ENCODE results near the gene PIK3AP1. TPM values are rescaled to one million over a fixed set of nuclear protein-coding genes. Genes with fewer than 3 reads are reported as not detected.

PIK3AP1 gene
- total RNA-seq, 1 experiment from 2014 or later = 7.1 TPM

GRCh38 chr10:96657385-96657784, 62.9 kb downstream of the PIK3AP1 start:
- ChIA-PET CTCF (no interaction called here), POLR2A (no interaction called here), RAD21 (ENCODE audit: low non-redundant PET in 1 of 2, low total read pairs in 2 of 2, uncharacterized antibody in 2 of 2, unreplicated experiment in 2 of 2) (no interaction called here)

More at GRCh38 chr10:96657385-96657784, 62.9 kb downstream of the PIK3AP1 start:
- Histone ChIP-seq H3K79me2 (ENCODE audit: insufficient read depth, low read length) (no peaks in the 10 kb centered on the region), H3K36me3 (ENCODE audit: control insufficient read depth in 1 of 2, insufficient read depth in 2 of 2, low read length in 2 of 2) (no peaks in the 10 kb centered on the region), H3K27me3 (ENCODE audit: insufficient read depth, low read length) (no peaks in the 10 kb centered on the region), H3K4me2 (ENCODE audit: low read length) (no peak overlapping the region), H3K9me3 (ENCODE audit: control insufficient read depth in 1 of 2, insufficient read depth in 1 of 2, low read depth in 1 of 2, low read length in 2 of 2) (no peaks in the 10 kb centered on the region), H3K4me1 (ENCODE audit: control insufficient read depth in 1 of 2, insufficient read depth in 2 of 2, low read length in 2 of 2) (no peaks in the 10 kb centered on the region), H3K27ac (ENCODE audit: low read depth, low read length) (no peak overlapping the region), H3K4me3 (replicated peaks in 1 of 2; ENCODE audit: low read depth in 1 of 2, low read length in 2 of 2) (no peak overlapping the region), H3K9ac (ENCODE audit: low read length) (no peak overlapping the region), H3K9me2 (ENCODE audit: insufficient read depth) (no peaks in the 10 kb centered on the region), H2AFZ (ENCODE audit: low read depth, low read length, poor library complexity, severe bottlenecking) (no peak overlapping the region), H4K20me1 (ENCODE audit: insufficient read depth) (no peaks in the 10 kb centered on the region)
- DNase-seq (ENCODE audit: low read depth, low spot score) (no peak), ATAC-seq (no peak)
- no TSS peak for BruUV-seq (replicated peaks)
- intact Hi-C loops (cut with micrococcal nuclease) = no loop called here
- TF ChIP-seq SIN3A (IDR thresholded peaks at IDR 0.05; ENCODE audit: low read depth) (no peak), EGR1 (IDR thresholded peaks at IDR 0.05; ENCODE audit: low read depth) (no peak), JUND (IDR thresholded peaks at IDR 0.05) (no peak), ELF1 (IDR thresholded peaks at IDR 0.05; ENCODE audit: borderline replicate concordance, low read depth) (no peak), SRF (IDR thresholded peaks at IDR 0.05; ENCODE audit: low read depth) (no peak), REST (IDR thresholded peaks at IDR 0.05; ENCODE audit: low read depth) (no peak), POLR2AphosphoS5 (IDR thresholded peaks at IDR 0.05; ENCODE audit: low read depth, low read length) (no peak), EZH2 (IDR thresholded peaks at IDR 0.05) (no peak), RAD21 (IDR thresholded peaks at IDR 0.05; ENCODE audit: low read depth) (no peak), CTCF (IDR thresholded peaks at IDR 0.05 in 2 of 3, conservative IDR thresholded peaks at IDR 0.05 in 1 of 3; ENCODE audit: borderline replicate concordance in 1 of 3, insufficient read depth in 1 of 3, low read depth in 2 of 3, low read length in 2 of 3) (no peak), CEBPB (IDR thresholded peaks at IDR 0.05; ENCODE audit: low read depth) (no peak), EZH2phosphoT487 (IDR thresholded peaks at IDR 0.05; ENCODE audit: borderline replicate concordance) (no peak)

Measured in HCT116 (cell line).